Right atrium auricular region (tissue), 2 donors: ENCODE measurements around the gene ACO1. TPM values are rescaled to one million over a fixed set of nuclear protein-coding genes. Genes with fewer than 3 reads are reported as not detected.
"Not testable (repeated sequence)": the region's sequence is repeated elsewhere in the genome, so short reads cannot be mapped to it uniquely, and the experiment has no call there.

Experiments used
- DNase-seq: peaks from one replicate; pipeline ENCODE4 v3.0.0-alpha.2; 2019; ENCODE audit warnings: low spot score
- H3K27ac ChIP-seq, 2 donors: fragments of 200-600 bp; sonication (generic); 1 replicate in 1 of 2; 2 replicates in 1 of 2; pipeline ENCODE4 v1.5.1; 2016 to 2019
- H3K27me3 ChIP-seq, 2 donors: fragments of 200-600 bp; sonication (generic); one replicate each; pipeline versions ENCODE4 v1.5.1 to v1.6.0; 2017 to 2019
- H3K36me3 ChIP-seq: fragments of 200-600 bp; sonication (generic); one replicate; pipeline ENCODE4 v1.5.1; 2016
- H3K4me1 ChIP-seq, 2 donors: fragments of 200-600 bp; sonication (generic); one replicate each; pipeline versions ENCODE4 v1.5.1 to v1.6.0; 2017 to 2019
- H3K4me3 ChIP-seq, 2 donors: fragments of 200-600 bp; sonication (generic); 1 replicate in 1 of 2; 2 replicates in 1 of 2; pipeline ENCODE4 v1.5.1; 2017 to 2019; ENCODE audit warnings: mild to moderate bottlenecking in 1 of 2, moderate library complexity in 1 of 2
- H3K9me3 ChIP-seq, 2 donors: fragments of 200-600 bp; sonication (generic); one replicate each; pipeline ENCODE4 v1.5.1; 2019
- CTCF ChIP-seq, 2 donors: fragments of 200-600 bp; sonication (generic); IDR thresholded peaks; one replicate each; pipeline ENCODE4 v1.5.1; 2019; ENCODE audit warnings: antibody characterized with exemption in 2 of 2
- total RNA-seq, 2 donors: library from RNA; depleted of rRNA; stranded (reverse); fragments of >200 nt; gene quantifications; one replicate each; pipeline ENCODE4 v1.1.0, GENCODE V29; 2016

ACO1 gene
- total RNA-seq, 2 donors from 2014 or later: 37.2 to 43.8 TPM

GRCh38 chr9:32345243-32345642 lies 39.2 kb upstream of the ACO1 start:
- no peaks in the 10 kb centered on the region for H3K27me3 ChIP-seq
- no peak overlapping the region for H3K27ac ChIP-seq
- no peak for TF ChIP-seq CTCF (IDR thresholded peaks at IDR 0.05)

GRCh38 chr9:32347571-32347970 lies 36.9 kb upstream of the ACO1 start:
- Histone ChIP-seq H3K4me3 (no peak overlapping the region), H3K36me3 (no peaks in the 10 kb centered on the region), H3K27me3 (no peaks in the 10 kb centered on the region), H3K27ac (no peak overlapping the region), H3K9me3 (no peaks in the 10 kb centered on the region), H3K4me1 (no peaks in the 10 kb centered on the region)
- no peak for TF ChIP-seq CTCF (IDR thresholded peaks at IDR 0.05)
- no peak for DNase-seq

More at GRCh38 chr9:32345243-32345642, 39.2 kb upstream of the ACO1 start:
- no peaks in the 10 kb centered on the region for H3K4me1 ChIP-seq
- no peaks in the 10 kb centered on the region for H3K9me3 ChIP-seq
- no peak overlapping the region for H3K4me3 ChIP-seq
- DNase-seq: no peak
- no peaks in the 10 kb centered on the region for H3K36me3 ChIP-seq

GRCh38 chr9:32348106-32348695 lies 36.2 kb upstream of the ACO1 start:
- no peak for DNase-seq
- Histone ChIP-seq H3K27me3 (no peaks in the 10 kb centered on the region), H3K4me3 (no peak overlapping the region), H3K27ac (no peak overlapping the region), H3K9me3 (no peaks in the 10 kb centered on the region), H3K4me1 (no peaks in the 10 kb centered on the region), H3K36me3 (no peaks in the 10 kb centered on the region)
- TF ChIP-seq CTCF (IDR thresholded peaks at IDR 0.05): no peak

- Histone ChIP-seq H3K27ac (no peak overlapping the region), H3K36me3 (no peaks in the 10 kb centered on the region), H3K9me3 (no peaks in the 10 kb centered on the region), H3K4me1 (no peaks in the 10 kb centered on the region), H3K27me3 (no peaks in the 10 kb centered on the region), H3K4me3 (no peak overlapping the region)
- TF ChIP-seq CTCF (IDR thresholded peaks at IDR 0.05): no peak
- no peak for DNase-seq
Observed at GRCh38 chr9:32349013-32349412, 35.4 kb upstream of the ACO1 start.

GRCh38 chr9:32350682-32351081 lies 33.8 kb upstream of the ACO1 start:
- H3K9me3 ChIP-seq: no peaks in the 10 kb centered on the region
- no peak overlapping the region for H3K27ac ChIP-seq
- no peak for DNase-seq
- no peaks in the 10 kb centered on the region for H3K36me3 ChIP-seq
- TF ChIP-seq CTCF (IDR thresholded peaks at IDR 0.05): peak in 1 of 2 donors; percentile 54
- H3K4me3 ChIP-seq: no peak overlapping the region
- H3K27me3 ChIP-seq: no peaks in the 10 kb centered on the region
- no peaks in the 10 kb centered on the region for H3K4me1 ChIP-seq

- Histone ChIP-seq H3K27ac (no peak overlapping the region), H3K36me3 (no peaks in the 10 kb centered on the region), H3K4me3 (no peak overlapping the region), H3K27me3 (no peaks in the 10 kb centered on the region), H3K4me1 (no peaks in the 10 kb centered on the region), H3K9me3 (no peaks in the 10 kb centered on the region)
- no peak for TF ChIP-seq CTCF (IDR thresholded peaks at IDR 0.05)
- no peak for DNase-seq
Observed at GRCh38 chr9:32351845-32352244, 32.6 kb upstream of the ACO1 start.

GRCh38 chr9:32353476-32353875 lies 31.0 kb upstream of the ACO1 start:
- H3K4me3 ChIP-seq, H3K36me3 ChIP-seq, DNase-seq, H3K4me1 ChIP-seq, H3K27ac ChIP-seq, H3K27me3 ChIP-seq, H3K9me3 ChIP-seq: not testable (repeated sequence)
